Keratinocyte (primary cell): ENCODE measurements around the gene CCL2. TPM values are rescaled to one million over a fixed set of nuclear protein-coding genes. Genes with fewer than 3 reads are reported as not detected.

Source experiments
- DNase-seq: peaks from one replicate; pipeline ENCODE4 v3.0.0-alpha.2; 2011; ENCODE audit warnings: low read depth, missing footprints, low spot score
- FAIRE-seq: peaks from 2 replicates; lab custom pipeline; 2011; peaks lifted over from hg19 to GRCh38; lab: Jason Lieb, UNC
- H2AFZ ChIP-seq: 2 replicates; pipeline ENCODE4 v1.6.0; 2012; ENCODE audit warnings: low read length, control low read depth, inconsistent platforms; ENCODE audit not compliant: control insufficient read depth
- H3K27ac ChIP-seq: 2 replicates; pipeline ENCODE4 v1.5.1; 2011; ENCODE audit warnings: low read length; ENCODE audit not compliant: control insufficient read depth, insufficient read depth
- H3K27me3 ChIP-seq: 3 replicates; pipeline ENCODE4 v1.6.0; 2011; ENCODE audit warnings: low read length; ENCODE audit not compliant: control insufficient read depth, insufficient read depth; ENCODE audit errors: extremely low read depth
- H3K36me3 ChIP-seq, 2 experiments: 2 replicates in 1 of 2; 3 replicates in 1 of 2; pipeline ENCODE4 v1.5.1; 2011; ENCODE audit warnings: low read length in 2 of 2, mild to moderate bottlenecking in 1 of 2; ENCODE audit not compliant: control insufficient read depth in 2 of 2, insufficient read depth in 2 of 2; ENCODE audit errors: extremely low read depth in 1 of 2
- H3K4me1 ChIP-seq: 3 replicates; pipeline ENCODE4 v1.5.1; 2011; ENCODE audit warnings: low read length; ENCODE audit not compliant: control insufficient read depth, insufficient read depth; ENCODE audit errors: extremely low read depth
- H3K4me2 ChIP-seq: 3 replicates; pipeline ENCODE4 v1.6.0; 2011; ENCODE audit warnings: low read depth, low read length; ENCODE audit not compliant: control insufficient read depth, insufficient read depth; ENCODE audit errors: extremely low read depth
- H3K4me3 ChIP-seq, 3 experiments: fragments of 200-600 bp in 1 of 3; sonication (generic) in 1 of 3; 2 replicates in 2 of 3; 3 replicates in 1 of 3; pipeline ENCODE4 v1.5.1; 2011 to 2016; ENCODE audit warnings: low read length in 3 of 3, mild to moderate bottlenecking in 3 of 3, control low read depth in 2 of 3, inconsistent platforms in 1 of 3, low read depth in 1 of 3, mixed read lengths in 1 of 3, mixed run types in 1 of 3, moderate library complexity in 1 of 3; ENCODE audit not compliant: control insufficient read depth in 2 of 3, insufficient read depth in 2 of 3; ENCODE audit errors: extremely low read depth in 1 of 3
- H3K79me2 ChIP-seq: 2 replicates; pipeline ENCODE4 v1.6.0; 2012; ENCODE audit warnings: low read length; ENCODE audit not compliant: control insufficient read depth, insufficient read depth
- H3K9ac ChIP-seq: 3 replicates; pipeline ENCODE4 v1.6.0; 2011; ENCODE audit warnings: low read length; ENCODE audit not compliant: control insufficient read depth, insufficient read depth; ENCODE audit errors: extremely low read depth
- H3K9me1 ChIP-seq: 3 replicates; pipeline ENCODE4 v1.6.0; 2011; ENCODE audit warnings: low read length; ENCODE audit not compliant: control insufficient read depth, insufficient read depth; ENCODE audit errors: extremely low read depth
- H3K9me3 ChIP-seq: 2 replicates; pipeline ENCODE4 v1.5.1; 2012; ENCODE audit warnings: low read depth, low read length; ENCODE audit not compliant: control insufficient read depth
- H4K20me1 ChIP-seq: 3 replicates; pipeline ENCODE4 v1.6.0; 2011; ENCODE audit warnings: low read length; ENCODE audit not compliant: control insufficient read depth, insufficient read depth; ENCODE audit errors: extremely low read depth
- EZH2 ChIP-seq: IDR thresholded peaks from one replicate; pipeline ENCODE4 v1.6.1; 2012; ENCODE audit warnings: inconsistent platforms, mild to moderate bottlenecking, low read length, moderate library complexity
- dilution Hi-C: fragments of 300-500 bp; cut with MboI; formaldehyde crosslinking; loops from one replicate; pipeline ENCODE4 v1.7.0; 2020; ENCODE audit warnings: low sequenced_read_pairs; ENCODE audit not compliant: extremely low pct_ligation_motif_present
- polyA plus RNA-seq, 5 experiments: library from polyadenylated mRNA; depleted of rRNA in 3 of 5; stranded (reverse) in 3 of 5; stranded (forward) in 1 of 5; unstranded in 1 of 5; fragments of >200 nt; gene quantifications; 1 replicate in 1 of 5; 2 replicates in 3 of 5; 3 replicates in 1 of 5; pipeline versions ENCODE4 v1.2.1 to v1.2.3, GENCODE V29; 2011 to 2012; ENCODE audit warnings: missing spikeins in 2 of 5, low read depth in 1 of 5, low replicate concordance in 1 of 5
- TF ChIP-seq, protein P1 (sequence below), 3 experiments: IDR thresholded peaks in 1 of 3; conservative IDR thresholded peaks in 1 of 3; optimal IDR thresholded peaks in 1 of 3; 2 replicates in 2 of 3; 3 replicates in 1 of 3; pipeline versions ENCODE3 to v1.5.1; 2011; ENCODE audit warnings: low read length in 3 of 3, mild to moderate bottlenecking in 3 of 3, moderate library complexity in 2 of 3, control low read depth in 1 of 3, inconsistent platforms in 1 of 3; ENCODE audit not compliant: insufficient read depth in 2 of 3; ENCODE audit errors: extremely low read depth in 1 of 3

Gene CCL2
- polyA plus RNA-seq, 1 donor (not counting 4 experiments of a cell fraction or from before 2014, with no cell fraction given), result 0.24 TPM

DNA sequence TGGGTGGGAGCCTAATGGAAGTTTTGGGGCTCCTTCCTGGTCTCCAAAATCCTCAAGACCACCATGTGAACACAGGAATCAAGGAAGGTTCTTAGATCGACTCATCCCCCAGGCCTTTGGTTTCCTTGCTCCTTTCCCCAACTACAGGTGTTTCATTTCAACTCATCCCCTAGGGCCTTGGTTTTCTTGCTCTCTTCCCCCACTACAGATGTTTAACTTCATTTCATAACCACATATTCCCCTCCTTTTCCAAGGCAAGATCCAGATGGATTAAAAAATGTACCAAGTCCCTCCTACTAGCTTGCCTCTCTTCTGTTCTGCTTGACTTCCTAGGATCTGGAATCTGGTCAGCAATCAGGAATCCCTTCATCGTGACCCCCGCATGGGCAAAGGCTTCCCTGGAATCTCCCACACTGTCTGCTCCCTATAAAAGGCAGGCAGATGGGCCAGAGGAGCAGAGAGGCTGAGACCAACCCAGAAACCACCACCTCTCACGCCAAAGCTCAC is 30.3 kb downstream of the CCL2 start, which contains the start of gene CCL11:
Gene CCL11 (plus strand): TSS at position 457 of the 507 bp plus-strand sequence. CDS start 67 bp downstream, outside the sequence.
- no peak within 1 kb of the TSS for H3K4me3 ChIP-seq
- FAIRE-seq (no peak), DNase-seq (no peak)
- no peaks in the 10 kb centered on the region for H4K20me1 ChIP-seq
- no peak within 1 kb of the TSS for H2AFZ ChIP-seq
- H3K4me2 ChIP-seq, result no peak within 1 kb of the TSS
- H3K27ac ChIP-seq, result no peak within 1 kb of the TSS
- H3K27me3 ChIP-seq, result peaks cover 9% of the 10 kb centered on the region
- H3K9me1 ChIP-seq, result no peaks in the 10 kb centered on the region
- no peaks in the 10 kb centered on the region for H3K79me2 ChIP-seq
- H3K9me3 ChIP-seq, result no peaks in the 10 kb centered on the region
- H3K36me3 ChIP-seq, result no peaks in the 10 kb centered on the region
- no peaks in the 10 kb centered on the region for H3K4me1 ChIP-seq
- dilution Hi-C loops, result no loop called here
- TF ChIP-seq, protein P1, sequence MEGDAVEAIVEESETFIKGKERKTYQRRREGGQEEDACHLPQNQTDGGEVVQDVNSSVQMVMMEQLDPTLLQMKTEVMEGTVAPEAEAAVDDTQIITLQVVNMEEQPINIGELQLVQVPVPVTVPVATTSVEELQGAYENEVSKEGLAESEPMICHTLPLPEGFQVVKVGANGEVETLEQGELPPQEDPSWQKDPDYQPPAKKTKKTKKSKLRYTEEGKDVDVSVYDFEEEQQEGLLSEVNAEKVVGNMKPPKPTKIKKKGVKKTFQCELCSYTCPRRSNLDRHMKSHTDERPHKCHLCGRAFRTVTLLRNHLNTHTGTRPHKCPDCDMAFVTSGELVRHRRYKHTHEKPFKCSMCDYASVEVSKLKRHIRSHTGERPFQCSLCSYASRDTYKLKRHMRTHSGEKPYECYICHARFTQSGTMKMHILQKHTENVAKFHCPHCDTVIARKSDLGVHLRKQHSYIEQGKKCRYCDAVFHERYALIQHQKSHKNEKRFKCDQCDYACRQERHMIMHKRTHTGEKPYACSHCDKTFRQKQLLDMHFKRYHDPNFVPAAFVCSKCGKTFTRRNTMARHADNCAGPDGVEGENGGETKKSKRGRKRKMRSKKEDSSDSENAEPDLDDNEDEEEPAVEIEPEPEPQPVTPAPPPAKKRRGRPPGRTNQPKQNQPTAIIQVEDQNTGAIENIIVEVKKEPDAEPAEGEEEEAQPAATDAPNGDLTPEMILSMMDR (optimal IDR thresholded peaks at IDR 0.05 in 1 of 3, IDR thresholded peaks at IDR 0.05 in 1 of 3, conservative IDR thresholded peaks at IDR 0.05 in 1 of 3; ENCODE audit: extremely low read depth in 1 of 3, insufficient read depth in 2 of 3, low read length in 3 of 3), result no peak
- TF ChIP-seq EZH2, result no peak
- H3K9ac ChIP-seq, result no peak within 1 kb of the TSS

DNA sequence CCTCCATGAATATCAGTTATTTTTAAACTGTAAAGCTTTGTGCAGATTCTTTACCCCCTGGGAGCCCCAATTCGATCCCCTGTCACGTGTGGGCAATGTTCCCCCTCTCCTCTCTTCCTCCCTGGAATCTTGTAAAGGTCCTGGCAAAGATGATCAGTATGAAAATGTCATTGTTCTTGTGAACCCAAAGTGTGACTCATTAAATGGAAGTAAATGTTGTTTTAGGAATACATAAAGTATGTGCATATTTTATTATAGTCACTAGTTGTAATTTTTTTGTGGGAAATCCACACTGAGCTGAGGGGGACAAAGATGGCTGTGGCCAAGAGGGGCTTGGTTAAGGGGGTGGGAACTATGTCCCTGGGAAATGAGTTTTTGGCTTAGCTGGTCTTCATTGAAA is 32.8 kb downstream of the CCL2 start:
- Histone ChIP-seq H4K20me1 (no peaks in the 10 kb centered on the region), H3K79me2 (no peaks in the 10 kb centered on the region), H3K27ac (no peak overlapping the region), H2AFZ (no peak overlapping the region), H3K9ac (no peak overlapping the region), H3K9me1 (no peaks in the 10 kb centered on the region), H3K4me1 (no peaks in the 10 kb centered on the region), H3K9me3 (no peaks in the 10 kb centered on the region), H3K4me3 (no peak overlapping the region), H3K4me2 (no peak overlapping the region), H3K36me3 (no peaks in the 10 kb centered on the region), H3K27me3 (peaks cover 9% of the 10 kb centered on the region)
- dilution Hi-C loops, result no loop called here
- no peak for TF ChIP-seq EZH2
- TF ChIP-seq, protein P1 (optimal IDR thresholded peaks at IDR 0.05 in 1 of 3, IDR thresholded peaks at IDR 0.05 in 1 of 3, conservative IDR thresholded peaks at IDR 0.05 in 1 of 3; ENCODE audit: extremely low read depth in 1 of 3, insufficient read depth in 2 of 3, low read length in 3 of 3), result no peak
- DNase-seq (no peak), FAIRE-seq (no peak)
